ENCODE data around the gene PELO. TPM values are rescaled to one million over a fixed set of nuclear protein-coding genes. Genes with fewer than 3 reads are reported as not detected.

The PELO gene
- total and polyA plus RNA-seq, 9 of the 15 experiments (the other 6 are each of a cell fraction or from before 2014, with no cell fraction given), result 5.8 to 14.6 (median 9.6) TPM

- no peak for TF ChIP-seq AFF1 (IDR thresholded peaks at IDR 0.05; ENCODE audit: low read depth in 1 of 2, partially characterized antibody in 2 of 2)
- no peak for TF ChIP-seq NELFE (IDR thresholded peaks at IDR 0.05; ENCODE audit: insufficient read depth, insufficient read length)
- no peak for TF ChIP-seq POLR2B (IDR thresholded peaks at IDR 0.05; ENCODE audit: low read depth, partially characterized antibody)
- no peak for TF ChIP-seq TCF7 (IDR thresholded peaks at IDR 0.05; ENCODE audit: borderline replicate concordance)
- TF ChIP-seq ID3 (CRISPR knock-in tag; IDR thresholded peaks at IDR 0.05), result no peak
- TF ChIP-seq ID3 (tag; IDR thresholded peaks at IDR 0.05), result no peak
- TF ChIP-seq KLF13 (tag; IDR thresholded peaks at IDR 0.05; ENCODE audit: borderline replicate concordance, low read depth), result no peak
- no peak for TF ChIP-seq MED1 (CRISPR knock-in tag; IDR thresholded peaks at IDR 0.05; ENCODE audit: borderline replicate concordance)
- peak; percentile 14; the same call in 1 of the 2 replicates for TF ChIP-seq POLR2H (tag; IDR thresholded peaks at IDR 0.05; ENCODE audit: low read depth)
- no peak; a peak in 1 of 4 replicates for TF ChIP-seq SIN3A (IDR thresholded peaks at IDR 0.05; ENCODE audit: borderline replicate concordance in 2 of 2, control insufficient read depth in 1 of 2, low read depth in 2 of 2, low read length in 2 of 2)
- no peak for TF ChIP-seq HDAC2 (IDR thresholded peaks at IDR 0.05)
- TF ChIP-seq GTF2A2 (tag; IDR thresholded peaks at IDR 0.05), result no peak
- 0 out of 3 replicates have a peak, but pooled peaks of 1 of the 2 experiments have one; percentile 19 for TF ChIP-seq CBX3 (IDR thresholded peaks at IDR 0.05; ENCODE audit: borderline replicate concordance in 1 of 2, low read length in 2 of 2)
- peak; percentile 87 for TF ChIP-seq ZFX (CRISPR knock-in tag; IDR thresholded peaks at IDR 0.05)
- TF ChIP-seq ASH1L (IDR thresholded peaks at IDR 0.05; ENCODE audit: borderline replicate concordance, low read depth, partially characterized antibody), result no peak
- TF ChIP-seq TCFL5 (CRISPR knock-in tag; conservative IDR thresholded peaks at IDR 0.05), result no peak
- no peak for TF ChIP-seq ATF6 (CRISPR knock-in tag; IDR thresholded peaks at IDR 0.05)
- TF ChIP-seq ARID3B (CRISPR knock-in tag; IDR thresholded peaks at IDR 0.05; ENCODE audit: borderline replicate concordance), result no peak
Measured at GRCh38 chr5:52800394-52801213, 12.9 kb downstream of the PELO start (continued).
